PC-3 (cell line): ENCODE measurements around the gene PHKG1. TPM values are rescaled to one million over a fixed set of nuclear protein-coding genes. Genes with fewer than 3 reads are reported as not detected.
A peak's percentile ranks its signal among the peaks of the same experiment; 100 is the strongest.
"Not testable (repeated sequence)": the region's sequence is repeated elsewhere in the genome, so short reads cannot be mapped to it uniquely, and the experiment has no call there.

ENCODE experiments used
- ATAC-seq: fragments of 200-7000 bp; cut with Tn5 transposase; 2 replicates; pipeline ENCODE4 v1.9.1; 2020; ENCODE audit warnings: mild to moderate bottlenecking, moderate library complexity
- Bru-seq: library from RNA; stranded (reverse); fragments of 400-500 nt; gene quantifications from one replicate; lab custom pipeline; 2021; lab: Mats Ljungman, UMichigan
- BruChase-seq, 2 experiments: library from RNA; stranded (reverse); fragments of 400-500 nt; gene quantifications; one replicate each; lab custom pipeline; 2021; lab: Mats Ljungman, UMichigan
- BruUV-seq: library from RNA; stranded (reverse); fragments of 400-500 nt; replicated peaks from 2 replicates; lab custom pipeline; 2021; lab: Mats Ljungman, UMichigan
- CTCF ChIA-PET: fragments of 300-600 bp; sonication (Branson Sonifier 250); formaldehyde crosslinking; loops from one replicate; lab custom pipeline; 2022; ENCODE audit warnings: antibody characterized with exemption; lab: Charles Lee
- POLR2A ChIA-PET: fragments of 300-600 bp; sonication (Branson Sonifier 250); formaldehyde crosslinking; loops from one replicate; lab custom pipeline; 2022; ENCODE audit warnings: antibody characterized with exemption; ENCODE audit not compliant: unreplicated experiment; lab: Charles Lee
- DNase-seq: peaks from one replicate; pipeline ENCODE4 v3.0.0-alpha.2; 2015
- H2AFZ ChIP-seq: fragments of 300-600 bp; sonication (generic); 2 replicates; pipeline ENCODE4 v1.6.0; 2016; ENCODE audit warnings: antibody characterized with exemption, low read length
- H3F3A ChIP-seq: fragments of 300-600 bp; sonication (generic); one replicate; pipeline ENCODE4 v1.6.0; 2017; ENCODE audit warnings: antibody characterized with exemption, low read length, control low read depth, mild to moderate bottlenecking; ENCODE audit not compliant: unreplicated experiment
- H3K27ac ChIP-seq: fragments of 300-600 bp; sonication (generic); 2 replicates; pipeline ENCODE4 v1.5.1; 2016; ENCODE audit warnings: mild to moderate bottlenecking, low read length
- H3K27me3 ChIP-seq: fragments of 300-600 bp; sonication (generic); 2 replicates; pipeline ENCODE4 v1.6.1; 2016; ENCODE audit warnings: low read length, mixed read lengths
- H3K36me3 ChIP-seq: fragments of 300-600 bp; sonication (generic); 2 replicates; pipeline ENCODE4 v1.6.1; 2016; ENCODE audit warnings: low read depth, mixed run types, low read length, mixed read lengths
- H3K4me1 ChIP-seq: fragments of 300-600 bp; sonication (generic); 2 replicates; pipeline ENCODE4 v1.5.1; 2016; ENCODE audit warnings: low read length; ENCODE audit not compliant: insufficient read depth
- H3K4me2 ChIP-seq: fragments of 300-600 bp; sonication (generic); 2 replicates; pipeline ENCODE4 v1.6.0; 2016; ENCODE audit warnings: low read length
- H3K4me3 ChIP-seq: fragments of 300-600 bp; sonication (generic); 2 replicates; pipeline ENCODE4 v1.5.1; 2016; ENCODE audit warnings: mild to moderate bottlenecking, low read length, mixed read lengths
- H3K79me2 ChIP-seq: fragments of 300-600 bp; sonication (generic); 2 replicates; pipeline ENCODE4 v1.6.1; 2017; ENCODE audit warnings: low read length, mixed read lengths
- H3K9ac ChIP-seq: fragments of 300-600 bp; sonication (generic); 2 replicates; pipeline ENCODE4 v1.6.0; 2016; ENCODE audit warnings: mild to moderate bottlenecking, low read length
- H3K9me2 ChIP-seq: fragments of 300-600 bp; sonication (generic); replicated peaks from 2 replicates; pipeline ENCODE4 v1.6.1; 2016; ENCODE audit warnings: mixed run types, low read length, mixed read lengths
- H3K9me3 ChIP-seq: fragments of 300-600 bp; sonication (generic); 2 replicates; pipeline ENCODE4 v1.6.1; 2016; ENCODE audit warnings: low read length, mixed read lengths
- H4K20me1 ChIP-seq: fragments of 300-600 bp; sonication (generic); 2 replicates; pipeline ENCODE4 v1.6.1; 2016; ENCODE audit warnings: low read length, mixed read lengths
- CTCF ChIP-seq: fragments of 300-600 bp; sonication (generic); conservative IDR thresholded peaks from 2 replicates; pipeline ENCODE4 v1.5.1; 2017; ENCODE audit warnings: antibody characterized with exemption, low read depth, mild to moderate bottlenecking, low read length
- EZH2 ChIP-seq: fragments of 300-600 bp; sonication (generic); IDR thresholded peaks from one replicate; pipeline ENCODE4 v1.6.1; 2017; ENCODE audit warnings: antibody characterized with exemption, mild to moderate bottlenecking, low read length; ENCODE audit not compliant: unreplicated experiment
- EZH2phosphoT487 ChIP-seq: fragments of 300-600 bp; sonication (generic); IDR thresholded peaks from 2 replicates; pipeline ENCODE4 v1.6.1; 2018; ENCODE audit warnings: mild to moderate bottlenecking, antibody characterized with exemption, low read length, borderline replicate concordance
- intact Hi-C: fragments of 100-400 bp; cut with micrococcal nuclease; formaldehyde crosslinking; loops from 2 replicates; pipeline ENCODE4 v1.9.0; 2023
- long read RNA-seq: library from polyadenylated mRNA; unstranded; transcript quantifications from one replicate; pipeline ENCODE4 v2.0.0, GENCODE V29; 2021; ENCODE audit not compliant: unreplicated experiment
- total RNA-seq: library from RNA; depleted of rRNA; stranded (reverse); fragments of >200 nt; gene quantifications from 2 replicates; pipeline ENCODE4 v1.2.3, GENCODE V29; 2014; rRNA removed

The PHKG1 gene
- total RNA-seq (0.75 and 1.3 TPM in 2 replicates), Bru-seq, nascent RNA (percentile 42 among the genes with signal in this experiment), BruChase-seq, experiment 1, labeled RNA remaining after a 6-hour chase (percentile 59 among the genes with signal in this experiment), BruChase-seq, experiment 2, labeled RNA remaining after a 2-hour chase (percentile 56 among the genes with signal in this experiment)
- long read RNA-seq, partial matches to known transcripts, result 1 of 12 reads
- long read RNA-seq, other reads (novel, unspliced or antisense), result 11 of 12 reads

GRCh38 chr7:56092789-56093531 is at the start of gene PHKG1:
Gene PHKG1, minus strand, starts transcription at chr7:56092952. Its CDS starts 4,011 bp downstream, at chr7:56088941.
- ChIA-PET CTCF (interaction anchor here (0.5 to 1.0 kb wide), 4 partner anchors 13 to 1228 kb away, joined by 3 to 8 read pairs (median 4); partner anchors contain the start of gene CHCHD2), POLR2A (interaction anchor here (0.5 kb wide), 1 partner anchor 58 kb away, joined by 4 read pairs; no protein-coding TSS in a partner anchor)
- no peaks in the 10 kb centered on the region for H3F3A ChIP-seq
- H3K4me2 ChIP-seq, result peak within 1 kb of the TSS; percentile 53; the same call in 1 of the 2 replicates
- no peak for TF ChIP-seq EZH2
- TF ChIP-seq CTCF, result peak; percentile 27; the same call in 1 of the 2 replicates
- no peaks in the 10 kb centered on the region for H3K36me3 ChIP-seq
- H2AFZ ChIP-seq, result no peak within 1 kb of the TSS
- H3K4me1 ChIP-seq, result no peaks in the 10 kb centered on the region; the same call in 1 of the 2 replicates
- intact Hi-C loops, result no loop called here
- H3K79me2 ChIP-seq, result no peaks in the 10 kb centered on the region
- peak; percentile 63 for DNase-seq
- peak; percentile 91 for ATAC-seq
- H4K20me1 ChIP-seq, result no peaks in the 10 kb centered on the region
- H3K27me3 ChIP-seq, result no peaks in the 10 kb centered on the region
- H3K9me2 ChIP-seq, result no peaks in the 10 kb centered on the region
- no TSS peak for BruUV-seq
- H3K4me3 ChIP-seq, result no peak within 1 kb of the TSS
- H3K9ac ChIP-seq, result no peak within 1 kb of the TSS
- no peak within 1 kb of the TSS for H3K27ac ChIP-seq
- no peaks in the 10 kb centered on the region for H3K9me3 ChIP-seq

GRCh38 chr7:56131062-56131461 is 38.3 kb upstream of the PHKG1 start:
- intact Hi-C loops, BruUV-seq, ATAC-seq: not testable (repeated sequence)

DNA sequence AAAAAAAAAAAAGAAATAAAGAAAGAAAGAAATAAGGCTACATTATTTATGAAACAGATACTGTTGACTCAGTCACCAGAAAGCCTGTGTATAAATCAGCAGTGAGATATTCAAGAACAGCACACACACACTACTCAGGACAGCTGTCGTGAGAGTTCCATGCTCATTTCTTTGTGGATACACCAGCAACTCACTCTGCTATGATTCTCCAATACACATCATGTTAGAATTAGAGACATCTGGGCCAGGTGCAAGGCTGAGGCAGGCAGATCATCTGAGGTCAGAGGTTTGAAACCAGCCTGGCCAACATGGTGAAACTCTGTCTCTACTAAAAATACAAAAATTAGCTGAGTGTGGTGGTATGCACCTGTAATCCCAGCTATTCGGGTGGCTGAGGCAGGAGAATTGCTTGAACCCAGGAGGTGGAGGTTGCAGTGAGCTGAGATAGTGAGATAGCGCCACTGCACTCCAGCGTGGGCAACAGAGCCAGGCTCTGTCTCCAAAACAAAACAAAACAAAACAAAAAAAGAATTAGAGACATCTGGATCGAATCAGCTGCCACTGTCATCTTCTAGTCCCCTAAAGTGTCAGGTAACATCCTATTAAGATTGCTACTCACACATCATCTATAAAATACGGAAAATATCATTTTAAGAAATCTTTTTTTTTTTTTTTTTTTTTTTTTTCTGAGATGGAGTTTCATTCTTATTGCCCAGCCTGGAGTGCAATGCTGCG is 34.7 kb upstream of the PHKG1 start:
- ATAC-seq, result no peak
- Histone ChIP-seq H2AFZ (no peak overlapping the region), H3K27me3 (no peaks in the 10 kb centered on the region), H3K9ac (no peak overlapping the region), H3K27ac (no peak overlapping the region), H3K36me3 (no peaks in the 10 kb centered on the region), H3K79me2 (no peaks in the 10 kb centered on the region), H3K4me2 (no peak overlapping the region), H3K9me3 (no peaks in the 10 kb centered on the region), H3K4me3 (no peak overlapping the region), H3F3A (no peaks in the 10 kb centered on the region), H3K9me2 (no peaks in the 10 kb centered on the region), H4K20me1 (no peaks in the 10 kb centered on the region), H3K4me1 (no peaks in the 10 kb centered on the region)
- POLR2A ChIA-PET, result no interaction called here
- no peak for DNase-seq
- CTCF ChIA-PET, result no interaction called here
- no peak for TF ChIP-seq CTCF
- TF ChIP-seq EZH2phosphoT487, result no peak
- no peak for TF ChIP-seq EZH2
- BruUV-seq, result no TSS peak
- intact Hi-C loops, result no loop called here

More at GRCh38 chr7:56131062-56131461, 38.3 kb upstream of the PHKG1 start:
- H3K9me3 ChIP-seq, H3K79me2 ChIP-seq, H4K20me1 ChIP-seq, H3K4me2 ChIP-seq, CTCF ChIA-PET, H3K36me3 ChIP-seq, H2AFZ ChIP-seq, H3K4me1 ChIP-seq, H3K9me2 ChIP-seq, H3K27ac ChIP-seq, POLR2A ChIA-PET, DNase-seq, H3F3A ChIP-seq, H3K4me3 ChIP-seq, H3K9ac ChIP-seq, H3K27me3 ChIP-seq: not testable (repeated sequence)
